HEK293 (cell line): Measurements from ENCODE around the gene TAF10.

Experiments used
- CTCF ChIA-PET: fragments of 350-600 bp; formaldehyde crosslinking; extraction: SDS; loops from one replicate; lab custom pipeline; 2021; ENCODE audit warnings: antibody characterized with exemption; lab: Yijun Ruan, JAX
- POLR2A ChIA-PET: fragments of 300-600 bp; formaldehyde crosslinking; extraction: SDS; loops from one replicate; lab custom pipeline; 2020; ENCODE audit warnings: antibody characterized with exemption, inconsistent platforms; lab: Yijun Ruan, JAX
- H3K27ac ChIP-seq: fragments of 200-500 bp; sonication (Bioruptor generic); 2 replicates; pipeline ENCODE4 v1.5.1; 2014; ENCODE audit warnings: low read depth, low read length, control low read depth, inconsistent platforms; ENCODE audit errors: extremely low read depth
- H3K36me3 ChIP-seq, 2 experiments: fragments of 200-500 bp in 1 of 2; sonication (Bioruptor generic) in 1 of 2; 1 replicate in 1 of 2; 2 replicates in 1 of 2; pipeline ENCODE4 v1.5.1; 2014 to 2017; ENCODE audit warnings: inconsistent platforms in 2 of 2, low read length in 2 of 2; ENCODE audit not compliant: control insufficient read depth in 2 of 2, insufficient read depth in 1 of 2
- H3K4me1 ChIP-seq: fragments of 200-500 bp; sonication (Bioruptor generic); 2 replicates; pipeline ENCODE4 v1.5.1; 2014; ENCODE audit warnings: mild to moderate bottlenecking, low read length, inconsistent platforms; ENCODE audit not compliant: control insufficient read depth, insufficient read depth
- H3K4me3 ChIP-seq: 2 replicates; pipeline ENCODE4 v1.5.1; 2011; ENCODE audit warnings: low read depth, mild to moderate bottlenecking, control low read depth, low read length, moderate library complexity
- H3K9me3 ChIP-seq: fragments of 200-500 bp; sonication (Bioruptor generic); 2 replicates; pipeline ENCODE4 v1.5.1; 2014; ENCODE audit warnings: low read depth, low read length, inconsistent platforms; ENCODE audit not compliant: control insufficient read depth, insufficient read depth
- FEZF1 ChIP-seq: fragments of 450-650 bp; formaldehyde crosslinking; IDR thresholded peaks from 2 replicates; pipeline ENCODE4 v1.5.1; 2016; ENCODE audit warnings: missing biosample characterization, missing genetic modification characterization
- HOXC10 ChIP-seq: sonication (generic); formaldehyde crosslinking; IDR thresholded peaks from 2 replicates; pipeline ENCODE4 v1.8.1; 2023; ENCODE audit warnings: mild to moderate bottlenecking, missing genetic modification reagents
- RBAK ChIP-seq: fragments of 450-650 bp; formaldehyde crosslinking; IDR thresholded peaks from 2 replicates; pipeline ENCODE4 v1.5.1; 2016; ENCODE audit warnings: missing biosample characterization, missing genetic modification characterization
- SCRT2 ChIP-seq: fragments of 450-650 bp; formaldehyde crosslinking; IDR thresholded peaks from 2 replicates; pipeline ENCODE4 v1.5.1; 2016; ENCODE audit warnings: missing biosample characterization, missing genetic modification characterization
- ZBTB48 ChIP-seq: fragments of 450-650 bp; formaldehyde crosslinking; IDR thresholded peaks from 2 replicates; pipeline ENCODE4 v1.5.1; 2016; ENCODE audit warnings: missing biosample characterization, missing genetic modification characterization
- ZNF114 ChIP-seq: fragments of 450-650 bp; formaldehyde crosslinking; IDR thresholded peaks from 2 replicates; pipeline ENCODE4 v1.5.0; 2017; ENCODE audit warnings: missing biosample characterization, missing genetic modification characterization
- ZNF133 ChIP-seq: fragments of 450-650 bp; formaldehyde crosslinking; IDR thresholded peaks from 2 replicates; pipeline ENCODE4 v1.5.1; 2016; ENCODE audit warnings: missing biosample characterization, missing genetic modification characterization
- ZNF146 ChIP-seq: fragments of 450-650 bp; formaldehyde crosslinking; IDR thresholded peaks from 2 replicates; pipeline ENCODE4 v1.5.1; 2016; ENCODE audit warnings: missing biosample characterization, missing genetic modification characterization
- ZNF221 ChIP-seq: fragments of 450-650 bp; formaldehyde crosslinking; IDR thresholded peaks from 2 replicates; pipeline ENCODE4 v1.5.1; 2017; ENCODE audit warnings: missing biosample characterization, missing genetic modification characterization, borderline replicate concordance
- ZNF24 ChIP-seq: fragments of 450-650 bp; formaldehyde crosslinking; IDR thresholded peaks from 2 replicates; pipeline ENCODE4 v1.5.1; 2016; ENCODE audit warnings: missing biosample characterization, missing genetic modification characterization
- ZNF248 ChIP-seq: fragments of 450-650 bp; formaldehyde crosslinking; IDR thresholded peaks from 2 replicates; pipeline ENCODE4 v1.5.1; 2017; ENCODE audit warnings: missing biosample characterization, missing genetic modification characterization
- ZNF529 ChIP-seq: fragments of 450-650 bp; formaldehyde crosslinking; IDR thresholded peaks from 2 replicates; pipeline ENCODE4 v1.5.1; 2017; ENCODE audit warnings: missing genetic modification characterization, missing biosample characterization; ENCODE audit not compliant: insufficient replicate concordance
- ZNF555 ChIP-seq: fragments of 450-650 bp; formaldehyde crosslinking; conservative IDR thresholded peaks from 2 replicates; pipeline ENCODE4 v1.5.1; 2017; ENCODE audit warnings: missing biosample characterization, mild to moderate bottlenecking, missing genetic modification characterization, inconsistent platforms
- ZNF600 ChIP-seq: fragments of 450-650 bp; formaldehyde crosslinking; IDR thresholded peaks from 2 replicates; pipeline ENCODE4 v1.5.1; 2016; ENCODE audit warnings: missing biosample characterization, missing genetic modification characterization
- ZNF621 ChIP-seq: fragments of 450-650 bp; formaldehyde crosslinking; IDR thresholded peaks from 2 replicates; pipeline ENCODE4 v1.5.1; 2017; ENCODE audit warnings: missing biosample characterization, missing genetic modification characterization
- ZNF654 ChIP-seq: fragments of 450-650 bp; formaldehyde crosslinking; IDR thresholded peaks from 2 replicates; pipeline ENCODE4 v1.5.1; 2016; ENCODE audit warnings: low read depth, missing biosample characterization, missing genetic modification characterization
- ZNF777 ChIP-seq: fragments of 450-650 bp; formaldehyde crosslinking; IDR thresholded peaks from 2 replicates; pipeline ENCODE4 v1.5.1; 2017; ENCODE audit warnings: missing biosample characterization, missing genetic modification characterization, borderline replicate concordance
- ZNF843 ChIP-seq: fragments of 450-650 bp; formaldehyde crosslinking; IDR thresholded peaks from 2 replicates; pipeline ENCODE4 v1.5.1; 2016; ENCODE audit warnings: missing biosample characterization, missing genetic modification characterization
- TF ChIP-seq, protein P1 (sequence below): fragments of 450-650 bp; IDR thresholded peaks from 2 replicates; pipeline ENCODE4 v1.5.1; 2018; ENCODE audit warnings: missing biosample characterization, missing genetic modification characterization
- TF ChIP-seq, protein P2 (sequence below): fragments of 450-650 bp; formaldehyde crosslinking; IDR thresholded peaks from 2 replicates; pipeline ENCODE4 v1.5.1; 2016; ENCODE audit warnings: missing biosample characterization, missing genetic modification characterization

TAF10 gene

DNA sequence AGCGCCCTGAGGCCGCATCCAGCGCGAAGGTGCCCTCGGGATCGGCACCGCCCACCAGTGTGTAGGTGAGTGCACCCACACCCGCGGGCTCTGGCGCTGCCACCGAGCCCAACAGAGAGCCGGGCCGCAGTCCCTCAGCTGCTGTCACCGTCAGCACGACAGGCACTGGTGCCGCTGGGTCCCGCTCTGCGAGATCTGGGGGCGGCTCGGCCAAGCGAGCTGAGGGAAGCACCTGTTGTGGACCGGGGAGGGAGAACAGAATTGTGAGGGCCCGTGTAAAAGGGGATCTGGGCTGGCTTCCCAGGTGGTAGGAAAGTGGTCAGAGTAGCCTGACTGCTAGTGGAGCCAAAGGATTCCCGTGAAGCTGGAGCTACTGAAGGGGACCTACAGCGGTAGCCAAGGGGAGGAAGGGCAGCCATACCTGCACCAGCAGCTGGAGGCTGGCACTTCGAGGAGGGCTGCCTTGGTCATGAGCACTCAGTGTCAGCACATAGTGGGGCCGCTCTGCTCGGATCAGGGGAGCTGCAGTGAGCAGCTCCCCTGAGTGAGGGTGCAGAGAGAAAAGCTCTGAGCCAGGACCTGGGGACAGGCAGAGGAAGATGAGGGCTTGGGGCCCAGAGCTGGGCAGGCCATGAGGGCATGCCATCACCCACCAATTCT lies 18.7 kb upstream of the TAF10 start:
- Histone ChIP-seq H3K9me3 (no peaks in the 10 kb centered on the region), H3K27ac (no peak overlapping the region), H3K4me3 (no peak overlapping the region), H3K36me3 (peaks cover 0 to 35% of the 10 kb centered on the region in 2 experiments; a peak in 1 of 3 replicates), H3K4me1 (no peaks in the 10 kb centered on the region)
- ChIA-PET CTCF (interaction anchor here (0.7 kb wide), 2 partner anchors 19 to 53 kb away, joined by 3 read pairs; partner anchors contain the start of gene MRPL17), POLR2A (interaction anchor here (0.9 kb wide), 1 partner anchor 53 kb away, joined by 3 read pairs; the partner anchor contains the start of gene MRPL17)
- TF ChIP-seq, protein P1, sequence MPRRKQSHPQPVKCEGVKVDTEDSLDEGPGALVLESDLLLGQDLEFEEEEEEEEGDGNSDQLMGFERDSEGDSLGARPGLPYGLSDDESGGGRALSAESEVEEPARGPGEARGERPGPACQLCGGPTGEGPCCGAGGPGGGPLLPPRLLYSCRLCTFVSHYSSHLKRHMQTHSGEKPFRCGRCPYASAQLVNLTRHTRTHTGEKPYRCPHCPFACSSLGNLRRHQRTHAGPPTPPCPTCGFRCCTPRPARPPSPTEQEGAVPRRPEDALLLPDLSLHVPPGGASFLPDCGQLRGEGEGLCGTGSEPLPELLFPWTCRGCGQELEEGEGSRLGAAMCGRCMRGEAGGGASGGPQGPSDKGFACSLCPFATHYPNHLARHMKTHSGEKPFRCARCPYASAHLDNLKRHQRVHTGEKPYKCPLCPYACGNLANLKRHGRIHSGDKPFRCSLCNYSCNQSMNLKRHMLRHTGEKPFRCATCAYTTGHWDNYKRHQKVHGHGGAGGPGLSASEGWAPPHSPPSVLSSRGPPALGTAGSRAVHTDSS, result no peak
- TF ChIP-seq ZNF600 (tag by site-specific recombination), result no peak
- TF ChIP-seq ZNF146 (tag by site-specific recombination), result no peak
- no peak for TF ChIP-seq ZNF777 (tag by site-specific recombination)
- 0 out of 2 replicates have a peak, but pooled peaks have one; percentile 14 for TF ChIP-seq SCRT2 (tag by site-specific recombination)
- no peak for TF ChIP-seq ZNF555 (tag by site-specific recombination)

- TF ChIP-seq ZBTB48 (tag by site-specific recombination) (no peak), RBAK (no peak), ZNF777 (tag by site-specific recombination) (no peak), ZNF843 (no peak), ZNF529 (no peak), ZNF654 (tag by site-specific recombination) (no peak), ZNF221 (tag by site-specific recombination) (no peak), ZNF114 (tag by site-specific recombination) (no peak), ZNF133 (no peak), HOXC10 (CRISPR knock-in tag) (no peak), ZNF24 (tag by site-specific recombination) (no peak), ZNF621 (tag by site-specific recombination) (no peak), FEZF1 (no peak), ZNF248 (tag by site-specific recombination) (no peak)
- TF ChIP-seq, protein P2, sequence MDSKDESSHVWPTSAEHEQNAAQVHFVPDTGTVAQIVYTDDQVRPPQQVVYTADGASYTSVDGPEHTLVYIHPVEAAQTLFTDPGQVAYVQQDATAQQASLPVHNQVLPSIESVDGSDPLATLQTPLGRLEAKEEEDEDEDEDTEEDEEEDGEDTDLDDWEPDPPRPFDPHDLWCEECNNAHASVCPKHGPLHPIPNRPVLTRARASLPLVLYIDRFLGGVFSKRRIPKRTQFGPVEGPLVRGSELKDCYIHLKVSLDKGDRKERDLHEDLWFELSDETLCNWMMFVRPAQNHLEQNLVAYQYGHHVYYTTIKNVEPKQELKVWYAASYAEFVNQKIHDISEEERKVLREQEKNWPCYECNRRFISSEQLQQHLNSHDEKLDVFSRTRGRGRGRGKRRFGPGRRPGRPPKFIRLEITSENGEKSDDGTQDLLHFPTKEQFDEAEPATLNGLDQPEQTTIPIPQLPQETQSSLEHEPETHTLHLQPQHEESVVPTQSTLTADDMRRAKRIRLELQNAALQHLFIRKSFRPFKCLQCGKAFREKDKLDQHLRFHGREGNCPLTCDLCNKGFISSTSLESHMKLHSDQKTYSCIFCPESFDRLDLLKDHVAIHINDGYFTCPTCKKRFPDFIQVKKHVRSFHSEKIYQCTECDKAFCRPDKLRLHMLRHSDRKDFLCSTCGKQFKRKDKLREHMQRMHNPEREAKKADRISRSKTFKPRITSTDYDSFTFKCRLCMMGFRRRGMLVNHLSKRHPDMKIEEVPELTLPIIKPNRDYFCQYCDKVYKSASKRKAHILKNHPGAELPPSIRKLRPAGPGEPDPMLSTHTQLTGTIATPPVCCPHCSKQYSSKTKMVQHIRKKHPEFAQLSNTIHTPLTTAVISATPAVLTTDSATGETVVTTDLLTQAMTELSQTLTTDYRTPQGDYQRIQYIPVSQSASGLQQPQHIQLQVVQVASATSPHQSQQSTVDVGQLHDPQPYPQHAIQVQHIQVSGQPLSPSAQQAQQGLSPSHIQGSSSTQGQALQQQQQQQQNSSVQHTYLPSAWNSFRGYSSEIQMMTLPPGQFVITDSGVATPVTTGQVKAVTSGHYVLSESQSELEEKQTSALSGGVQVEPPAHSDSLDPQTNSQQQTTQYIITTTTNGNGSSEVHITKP (tag by site-specific recombination), result no peak
- Histone ChIP-seq H3K9me3 (no peaks in the 10 kb centered on the region), H3K4me1 (no peaks in the 10 kb centered on the region), H3K27ac (no peak overlapping the region), H3K36me3 (peaks cover 0 to 42% of the 10 kb centered on the region in 2 experiments; a peak in 1 of 3 replicates), H3K4me3 (no peak overlapping the region)
- POLR2A ChIA-PET, result no interaction called here
- CTCF ChIA-PET, result interaction anchor here (0.7 to 1.2 kb wide), 3 partner anchors 11 to 54 kb away, joined by 3 to 4 read pairs (median 3); partner anchors contain the start of gene MRPL17
These were observed 18.0 kb upstream of the TAF10 start for GRCh38 chr11:6629892-6630631.
